Cerebellar cortex (tissue), 1 donor: ENCODE data around the gene LIPA.
"Not testable (repeated sequence)": the region's sequence is repeated elsewhere in the genome, so short reads cannot be mapped to it uniquely, and the experiment has no call there.

Source experiments
- DNase-seq: peaks from one replicate; pipeline ENCODE4 v3.0.0-alpha.2; 2015; ENCODE audit warnings: low spot score

Gene LIPA

DNA sequence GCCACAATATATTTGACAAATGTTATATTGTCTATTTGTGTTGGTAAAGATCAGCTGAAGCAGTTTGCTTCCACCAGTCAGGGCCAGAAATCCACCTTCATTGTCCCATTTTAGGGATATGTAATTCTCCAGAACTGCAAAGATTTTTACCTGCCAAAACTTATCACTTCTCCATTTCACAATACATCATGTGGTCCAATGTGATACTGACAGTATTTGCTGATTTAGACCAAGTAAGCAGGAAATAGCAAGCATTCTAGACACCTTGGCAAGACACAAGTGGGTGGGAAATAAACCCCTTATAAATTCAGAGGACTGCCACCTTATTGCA lies 18.5 kb upstream of the LIPA start:
- no peak for DNase-seq

DNA sequence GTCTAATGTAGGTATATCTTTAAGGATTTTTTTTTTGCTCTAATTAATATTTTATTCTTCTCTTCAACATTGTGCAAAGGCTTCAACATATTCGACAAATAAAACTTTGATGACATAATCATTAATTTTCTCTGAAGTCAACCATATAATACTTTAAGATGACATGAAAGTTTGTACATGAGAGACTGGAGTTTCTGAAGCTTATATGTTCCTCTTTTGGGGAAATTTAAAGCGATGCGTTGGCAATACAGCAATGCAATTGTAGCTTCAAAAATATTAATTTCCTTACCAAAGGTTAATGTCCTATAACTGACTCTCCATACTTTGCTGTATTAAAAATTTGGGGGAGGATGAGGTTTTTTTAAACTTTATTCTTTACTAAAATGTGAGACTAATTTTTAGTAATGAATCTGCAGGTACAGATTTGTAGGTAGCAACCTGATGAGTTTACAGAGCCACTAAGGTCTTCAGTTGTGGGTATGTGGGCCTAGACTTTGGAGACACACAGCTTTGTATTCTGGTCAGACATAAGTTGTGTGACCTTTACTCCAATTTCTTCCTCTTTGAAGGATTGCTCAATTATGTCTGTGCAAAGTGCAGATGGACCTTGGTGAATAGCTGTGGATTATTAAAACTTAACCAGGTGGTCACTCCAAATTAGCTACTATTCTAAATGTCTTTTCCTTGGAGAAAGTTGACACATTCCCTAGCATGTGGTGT lies 18.0 kb upstream of the LIPA start:
- DNase-seq: no peak

DNA sequence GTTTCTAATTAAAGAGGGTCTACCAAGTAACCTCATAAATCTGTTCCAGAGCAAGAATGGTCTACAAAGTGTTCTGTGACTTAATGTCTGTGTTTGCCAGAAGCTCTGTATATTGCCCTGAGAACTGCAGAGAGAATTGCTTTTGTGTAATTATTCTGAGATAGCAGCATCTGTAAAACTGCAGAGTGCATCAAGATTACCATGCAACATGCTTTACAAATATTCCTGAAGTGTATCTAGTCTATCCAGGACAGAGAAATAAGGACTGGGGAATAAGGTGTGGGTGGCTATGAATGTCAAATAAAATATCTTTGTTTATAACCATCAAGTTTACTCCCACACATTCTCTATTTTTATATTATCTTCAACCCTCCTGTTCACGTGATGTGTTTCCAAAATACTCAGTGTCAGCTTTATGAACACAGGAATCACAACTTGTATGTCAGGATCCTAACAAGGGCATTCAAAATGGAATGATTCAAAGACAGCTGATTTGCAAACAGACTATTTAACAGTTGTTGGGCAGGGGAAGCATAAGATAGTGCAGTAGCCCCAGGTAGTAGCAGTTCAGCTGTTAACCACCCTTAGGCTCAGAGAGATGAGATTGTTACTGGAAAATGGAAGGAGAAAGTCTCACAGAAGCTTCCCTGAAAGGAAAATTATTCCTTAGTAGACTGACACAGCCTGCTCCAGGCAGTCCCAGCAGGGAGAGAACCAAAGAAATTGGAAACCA lies 15.3 kb upstream of the LIPA start:
- DNase-seq: no peak

DNA sequence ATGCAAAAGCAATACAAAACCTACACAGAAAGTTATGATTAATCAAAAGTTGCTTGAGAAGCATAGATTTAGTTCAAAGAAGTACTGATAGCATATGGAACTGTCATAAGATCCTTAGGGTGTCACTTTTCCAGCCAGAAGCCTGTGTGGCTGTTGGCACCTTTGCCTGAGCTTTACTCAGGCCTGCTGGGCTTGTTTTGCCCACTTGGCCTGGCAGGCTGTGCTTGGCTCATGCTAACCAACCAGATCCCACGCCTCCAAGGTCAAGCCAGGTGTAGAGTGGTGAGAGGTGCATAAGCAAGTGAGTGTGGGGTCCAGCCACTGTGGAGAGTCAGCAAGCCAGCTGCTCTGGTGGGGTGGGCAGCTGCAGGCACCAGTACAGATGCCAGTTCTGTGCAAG lies 12.0 kb upstream of the LIPA start:
- DNase-seq: peak; percentile 75

DNA sequence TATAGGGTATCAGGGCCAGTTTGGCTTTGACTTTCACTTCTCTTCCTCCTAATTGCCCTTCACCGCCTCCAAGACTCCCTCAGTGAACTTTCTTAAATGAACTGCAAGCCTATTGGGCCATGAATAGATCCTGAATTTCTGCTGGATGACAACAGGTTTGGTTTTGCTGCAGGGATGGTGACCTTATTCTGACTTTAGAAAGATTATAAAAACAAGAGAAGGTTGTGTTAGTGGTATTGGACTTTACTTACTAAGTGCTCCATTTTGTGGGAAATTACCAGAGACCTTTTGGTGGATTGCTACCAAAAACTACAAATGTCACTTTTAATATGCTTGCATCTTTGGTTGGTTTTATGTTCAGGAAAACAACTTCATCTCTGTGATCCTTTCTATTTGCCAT lies 11.5 kb upstream of the LIPA start:
- no peak for DNase-seq

DNA sequence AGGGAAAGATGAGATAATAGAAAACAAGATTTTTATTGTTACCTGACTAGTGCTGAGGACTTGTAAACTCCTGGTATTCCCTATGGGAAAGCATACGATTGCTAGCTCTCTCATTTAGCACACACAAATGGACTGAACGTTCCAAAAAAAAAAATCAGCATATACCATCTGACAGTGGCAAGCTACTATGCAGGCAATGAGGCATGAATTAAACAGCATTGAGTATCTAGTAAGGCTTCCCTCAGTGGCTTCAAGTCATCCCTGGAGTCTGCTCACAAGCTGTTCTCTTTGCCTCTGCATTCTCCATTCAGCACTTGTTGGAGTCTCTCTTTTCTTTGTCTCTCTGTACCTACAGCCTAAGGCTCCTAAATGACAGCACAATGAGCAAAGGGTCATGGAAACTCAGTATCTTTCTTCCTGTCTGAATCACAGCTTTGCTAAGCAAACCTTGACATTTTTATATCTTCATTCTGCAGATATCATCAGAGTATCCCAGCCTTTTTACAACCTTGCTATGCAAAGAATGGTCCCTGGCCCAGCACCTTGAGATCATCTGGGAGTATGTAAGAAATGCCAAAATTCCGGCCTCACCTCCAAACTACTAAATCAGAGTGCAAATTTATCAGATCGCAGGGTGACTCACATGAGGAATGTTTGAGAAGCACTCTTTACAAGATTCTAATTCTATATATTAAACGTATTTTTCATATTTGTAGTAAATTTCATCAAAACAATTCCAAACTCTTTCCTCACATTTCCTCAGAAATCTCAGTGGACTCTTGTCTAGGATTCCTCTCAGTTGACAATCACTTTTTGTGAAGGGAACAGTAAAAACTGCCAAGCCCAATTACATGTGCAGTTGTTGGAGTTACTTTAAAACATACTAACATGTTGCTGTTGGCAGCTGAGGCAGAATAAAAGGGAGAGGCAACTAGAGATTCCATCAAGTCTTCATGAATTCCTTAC lies 10.8 kb upstream of the LIPA start:
- no peak for DNase-seq

DNA sequence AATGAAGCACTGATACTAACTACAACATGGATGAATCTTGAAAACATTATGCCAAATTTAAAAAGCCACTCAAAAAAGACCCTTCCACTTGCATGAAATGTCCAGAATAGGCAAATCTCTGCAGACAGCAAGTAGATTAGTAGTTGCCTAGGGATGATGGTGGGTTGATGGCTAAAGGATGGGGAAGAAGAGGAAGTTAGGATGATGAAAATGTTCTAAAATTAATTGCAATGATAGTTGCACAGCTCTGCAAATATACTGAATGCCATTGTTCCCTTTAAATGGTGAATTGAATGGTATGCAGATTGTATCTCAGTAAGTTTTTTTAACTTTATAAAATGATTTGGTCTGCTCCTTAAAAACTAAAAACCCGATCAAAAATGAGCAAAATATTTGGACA lies 7.3 kb upstream of the LIPA start:
- no peak for DNase-seq

DNA sequence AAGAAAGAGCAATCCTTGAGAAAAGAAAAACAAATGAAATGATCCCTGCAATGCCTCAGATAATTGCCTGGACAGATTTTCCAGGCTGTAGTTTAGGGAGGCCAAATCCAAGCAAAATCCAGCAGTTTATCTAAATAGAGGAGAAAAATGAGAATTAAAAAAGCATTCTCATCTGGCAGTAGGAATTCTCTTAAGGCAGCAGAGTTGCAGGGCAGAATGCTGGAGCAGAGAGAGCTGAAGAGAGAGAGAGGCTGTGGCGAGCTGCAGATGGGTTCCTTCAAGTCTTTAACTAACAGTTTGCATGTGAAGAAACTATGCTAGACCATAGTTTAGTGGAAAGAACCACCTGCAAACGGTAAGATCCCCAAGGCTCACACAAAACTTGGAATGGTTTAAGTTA lies 6.0 kb upstream of the LIPA start:
- DNase-seq: no peak

DNA sequence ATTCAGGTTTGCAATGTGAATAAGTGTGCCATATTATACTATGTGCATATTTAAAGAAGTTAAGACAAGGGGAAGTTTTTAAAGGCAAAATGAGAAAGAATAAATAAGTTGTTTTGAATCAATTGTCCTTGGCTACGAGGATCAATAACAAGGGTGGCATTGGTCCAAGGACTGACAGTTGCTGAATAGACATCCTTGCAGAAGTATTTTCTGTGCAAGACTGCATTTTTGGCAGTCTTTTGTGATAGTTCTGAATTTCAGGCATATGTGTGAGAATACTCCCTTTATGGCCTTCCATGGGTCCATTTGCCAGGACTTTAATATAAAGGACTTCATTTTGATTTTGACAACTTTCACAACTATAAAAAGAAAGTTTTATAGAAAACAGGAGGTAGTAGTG lies 5.4 kb upstream of the LIPA start:
- no peak for DNase-seq

DNA sequence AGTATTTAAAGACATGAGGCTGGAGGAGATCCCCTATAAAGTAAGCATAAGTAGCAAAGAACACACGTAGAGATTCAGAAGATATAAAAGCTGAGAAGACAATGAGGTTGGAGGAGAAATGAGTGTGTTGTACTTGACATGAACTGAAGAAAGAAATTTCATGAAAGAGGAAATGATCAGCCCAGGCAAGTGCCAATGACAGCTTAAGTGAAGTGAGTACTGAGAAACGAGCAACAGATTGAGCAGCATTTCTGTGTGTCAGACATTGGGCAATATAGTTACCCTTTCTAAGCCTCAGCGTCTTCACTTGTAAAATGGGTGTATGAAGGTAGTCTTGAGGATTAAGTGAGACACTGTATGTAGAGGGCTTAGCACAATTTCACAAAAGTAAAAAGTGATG lies 4.8 kb upstream of the LIPA start:
- no peak for DNase-seq

DNA sequence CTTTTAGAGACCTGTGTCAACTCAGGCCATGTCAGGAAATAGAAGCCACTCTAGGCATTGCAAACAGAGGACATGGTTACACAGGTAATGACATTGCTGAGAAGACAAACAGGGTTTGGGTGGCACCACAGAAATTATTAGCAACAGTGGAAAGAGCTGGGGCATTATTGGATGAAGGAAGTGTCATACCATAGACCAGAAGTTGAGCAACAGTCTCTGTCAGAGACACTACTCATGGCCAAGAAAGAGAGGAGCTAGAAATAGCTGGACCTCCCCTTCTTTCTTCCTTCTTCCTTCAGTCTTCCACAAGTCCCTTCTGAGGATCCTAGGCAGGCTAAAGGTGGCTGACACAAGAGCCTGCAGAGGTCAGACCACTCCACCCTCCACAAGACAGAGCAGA lies 4.2 kb upstream of the LIPA start:
- no peak for DNase-seq

DNA sequence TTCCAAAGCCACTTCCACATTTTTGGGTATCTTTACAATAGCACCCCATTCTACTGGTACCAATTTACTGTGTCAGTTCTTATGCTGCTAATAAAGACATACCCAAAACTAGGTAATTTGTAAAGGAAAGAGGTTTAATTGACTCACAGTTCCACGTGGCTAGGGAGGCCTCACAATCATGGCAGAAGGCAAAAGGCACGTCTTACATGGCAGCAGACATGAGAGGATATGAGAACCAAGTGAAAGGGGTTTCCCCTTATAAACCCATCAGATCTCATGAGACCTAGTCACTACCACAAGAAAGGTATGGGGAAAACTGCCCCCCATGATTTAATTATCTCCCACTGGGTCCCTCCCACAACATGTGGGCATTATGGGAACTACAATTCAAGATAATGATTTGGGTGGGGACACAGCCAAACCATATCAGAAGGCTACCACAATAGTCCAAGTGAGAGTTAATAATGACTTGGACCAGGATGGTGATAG lies 3.6 kb upstream of the LIPA start:
- not testable (repeated sequence) for DNase-seq

DNA sequence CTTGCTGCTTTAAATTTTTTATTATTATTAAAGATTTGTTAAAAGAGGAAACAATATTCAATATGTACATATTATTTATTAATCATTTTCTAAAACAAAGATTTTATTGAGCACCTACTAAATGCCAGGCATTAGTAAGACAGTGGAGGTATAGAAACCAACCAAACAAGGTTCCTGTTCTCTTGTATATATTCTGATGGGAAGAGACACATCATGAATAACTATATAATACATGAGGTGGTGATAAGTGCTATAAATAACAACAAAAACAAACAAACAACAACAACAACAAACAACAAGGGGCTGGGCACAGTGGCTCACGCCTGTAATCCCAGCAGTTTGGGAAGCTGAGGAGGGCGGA lies 630 bp upstream of the LIPA start:
- DNase-seq: no peak

DNA sequence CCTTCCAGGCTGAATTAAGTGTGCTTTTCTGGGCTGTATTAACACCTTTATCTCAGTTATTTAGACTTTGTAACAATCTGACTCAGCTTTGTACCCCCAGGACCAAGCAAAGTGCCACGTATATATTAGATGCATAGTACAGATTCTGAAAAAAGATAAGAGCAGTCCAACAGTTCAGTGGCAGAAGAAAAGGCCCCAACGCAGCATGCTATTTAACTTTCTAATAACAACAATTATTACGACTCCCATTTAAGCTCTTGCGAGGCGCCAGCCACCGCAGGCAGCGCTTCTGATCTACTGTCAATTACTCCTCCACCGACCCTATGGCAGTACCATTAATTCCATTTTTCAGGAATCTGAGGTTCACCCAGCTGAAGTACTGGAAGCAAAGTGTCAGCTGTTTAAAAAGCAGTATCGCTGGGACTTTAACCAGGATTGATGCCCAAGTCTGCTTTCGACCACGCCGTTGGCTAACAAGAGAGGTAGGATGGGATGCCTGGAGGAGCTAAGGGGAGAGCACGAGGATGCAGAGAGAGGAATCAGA lies 638 bp downstream of the LIPA start:
- DNase-seq: no peak

DNA sequence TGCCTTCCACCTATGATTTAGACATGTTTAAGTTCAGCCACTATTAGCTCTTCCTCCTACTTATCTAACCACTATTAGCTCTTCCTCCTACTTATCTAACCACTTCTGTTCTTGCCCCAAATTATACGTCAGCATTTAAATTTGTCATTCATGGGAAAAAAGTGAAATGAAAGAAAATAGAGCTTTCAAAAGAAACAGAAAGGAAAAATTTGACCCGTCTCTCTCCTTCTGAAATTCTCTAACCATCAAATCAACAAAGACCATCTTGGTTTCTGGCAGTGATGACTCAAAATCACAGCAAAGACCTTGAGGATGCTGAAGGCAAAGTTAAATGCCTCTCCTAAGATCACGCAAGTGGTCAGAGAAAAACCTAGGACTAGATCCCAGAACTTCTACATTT lies 2.6 kb downstream of the LIPA start:
- no peak for DNase-seq

DNA sequence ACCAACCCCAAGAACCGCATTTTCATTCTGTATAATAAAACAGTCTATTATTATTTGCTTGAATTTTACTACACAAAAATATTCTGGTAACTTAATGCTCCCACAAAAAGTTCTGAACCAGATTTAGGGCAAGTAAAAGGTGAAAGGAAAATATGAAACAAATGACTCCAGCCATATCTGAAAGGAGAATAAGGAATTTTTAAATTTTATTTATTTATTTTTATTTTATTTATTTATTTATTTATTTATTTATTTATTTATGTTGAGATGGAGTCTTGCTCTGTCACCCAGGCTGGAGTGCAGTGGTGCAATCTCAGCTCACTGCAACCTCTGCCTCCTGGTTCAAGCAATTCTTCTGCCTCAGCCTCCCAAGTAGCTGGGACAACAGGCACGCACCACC lies 4.0 kb downstream of the LIPA start:
- DNase-seq: not testable (repeated sequence)

DNA sequence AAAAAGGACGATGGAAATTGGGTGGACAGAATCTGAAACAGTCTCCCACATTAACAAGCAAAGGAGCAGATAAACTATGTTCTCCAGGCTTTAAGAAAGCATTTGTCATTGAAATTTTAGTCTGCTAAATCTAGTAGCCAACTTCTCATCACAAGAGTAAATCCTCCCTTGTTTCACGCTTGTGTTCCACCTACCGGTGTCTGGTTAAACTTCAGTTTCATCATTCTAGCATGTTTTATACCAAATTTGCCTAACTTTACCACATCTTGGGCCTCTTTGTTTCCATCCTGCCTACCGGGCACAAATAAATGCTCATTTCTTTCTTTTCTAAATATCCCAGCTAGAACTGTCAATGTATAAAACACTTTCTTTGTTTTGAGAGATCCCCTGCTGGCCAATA lies 5.8 kb downstream of the LIPA start:
- DNase-seq: no peak

DNA sequence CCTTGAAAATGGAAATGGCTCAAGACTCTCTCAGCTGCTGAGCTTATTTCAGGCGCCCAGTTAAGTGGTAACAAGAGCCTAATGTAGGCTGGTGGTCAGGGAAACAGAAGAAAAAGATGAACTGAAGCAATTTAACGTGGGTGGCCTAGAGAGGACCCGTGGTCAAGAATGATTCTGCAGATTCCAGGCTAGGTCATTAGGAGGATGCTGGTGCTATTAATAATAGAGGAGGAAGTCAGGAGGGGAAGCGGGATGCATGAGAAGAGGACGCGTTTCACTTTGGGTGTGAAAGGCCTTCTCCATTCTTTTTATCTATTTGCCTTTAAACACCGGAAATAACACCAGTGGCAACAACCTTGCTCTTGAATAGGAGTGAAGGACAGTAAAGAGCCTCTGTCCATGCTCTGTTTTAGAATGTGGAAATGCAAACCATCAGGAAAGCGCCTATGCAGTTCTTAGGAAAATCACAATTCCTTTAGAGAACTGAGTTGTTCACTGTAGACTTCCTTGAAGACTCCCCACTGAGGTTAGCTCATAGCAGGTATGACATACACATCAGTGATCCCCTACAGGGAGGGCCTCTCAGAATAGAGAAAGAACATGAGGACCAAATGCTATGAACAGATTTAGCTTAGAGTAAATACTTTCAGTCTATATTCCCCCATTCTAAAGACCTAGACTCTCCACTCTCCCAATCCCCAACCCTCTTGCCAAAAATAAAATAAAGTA lies 8.6 kb downstream of the LIPA start:
- no peak for DNase-seq

DNA sequence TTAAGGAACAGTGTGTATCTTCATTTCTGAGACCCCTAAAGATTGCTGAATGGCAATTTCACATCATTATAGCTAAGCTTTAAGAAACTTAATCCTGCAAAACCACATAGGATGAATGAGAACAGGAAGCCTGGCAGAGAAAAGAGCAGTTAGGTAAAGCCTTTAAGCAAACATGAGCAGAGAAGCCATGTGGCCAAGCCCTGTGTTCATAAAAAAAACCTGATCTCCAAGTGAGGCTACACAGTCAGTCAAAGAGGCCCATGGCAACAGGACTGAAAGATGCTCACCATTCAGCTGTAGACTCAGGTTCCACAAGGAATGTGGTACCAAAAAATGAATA lies 9.3 kb downstream of the LIPA start:
- no peak for DNase-seq

DNA sequence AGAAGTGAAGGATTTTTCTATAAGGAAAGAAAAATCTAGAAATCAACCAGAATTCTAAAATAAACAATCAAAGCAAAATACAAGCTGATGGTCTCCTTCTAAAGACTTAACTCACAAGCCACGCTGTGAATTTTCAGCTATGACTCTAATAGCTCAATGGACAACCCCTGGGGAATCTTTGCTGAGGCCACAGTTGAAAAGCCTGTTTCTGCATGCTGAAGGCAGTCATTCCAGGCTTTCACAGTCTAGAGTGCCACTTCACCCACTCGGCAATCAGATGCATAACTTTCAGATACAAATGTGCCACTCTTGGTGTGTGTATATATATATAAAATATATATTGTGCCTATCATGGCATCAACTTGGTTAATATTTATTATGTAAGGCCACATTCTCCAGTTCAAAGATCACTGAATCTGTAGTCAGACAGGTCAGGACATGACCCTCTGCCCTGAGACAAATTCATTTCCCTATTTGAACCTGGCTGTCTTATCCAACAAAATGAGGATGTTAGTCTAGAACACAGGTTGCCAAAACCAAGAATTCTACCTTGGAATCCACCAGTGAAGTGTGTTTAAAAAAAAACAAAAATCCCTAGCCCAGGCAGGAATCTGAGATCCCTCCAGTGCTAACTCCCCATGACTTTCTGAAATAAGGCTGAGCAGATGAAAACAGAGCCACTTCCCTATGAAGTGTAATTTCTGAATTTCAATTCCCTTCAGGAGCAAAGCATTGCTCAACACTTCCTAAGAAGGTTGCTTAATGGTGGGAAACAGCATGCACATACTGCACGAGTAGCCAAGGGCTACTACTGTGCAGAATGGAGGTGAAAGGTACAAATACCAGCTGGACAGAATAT lies 9.9 kb downstream of the LIPA start:
- DNase-seq: no peak

DNA sequence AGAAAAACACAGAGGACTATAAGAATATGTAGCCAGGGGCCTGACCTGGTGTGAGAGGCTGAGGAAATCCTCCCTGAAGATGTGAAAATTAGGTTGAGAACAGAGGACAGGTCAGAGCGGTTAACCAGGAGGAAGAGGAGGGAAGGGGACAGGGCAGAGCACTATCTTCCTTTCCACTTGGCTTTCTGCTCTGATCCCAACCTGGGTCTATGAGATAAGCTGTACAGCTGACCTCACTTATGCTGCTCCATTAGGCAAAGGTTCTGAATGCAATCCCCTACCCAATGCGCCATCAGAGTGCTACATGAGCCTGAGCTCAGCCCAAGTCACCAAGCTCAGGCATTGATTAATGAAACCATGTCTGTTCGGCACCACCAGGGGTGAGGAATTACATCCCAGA lies 10.5 kb downstream of the LIPA start:
- no peak for DNase-seq
